Measurements from ENCODE around the gene MAST2.
"Not testable (repeated sequence)": the region's sequence is repeated elsewhere in the genome, so short reads cannot be mapped to it uniquely, and the experiment has no call there.

MAST2 gene

GRCh38 chr1:45848097-45848496, 44.7 kb downstream of the MAST2 start:
- DNase-seq (ENCODE audit: extremely low spot score), result no peak
- ChIA-PET POLR2A (no interaction called here), CTCF (no interaction called here)
- TF ChIP-seq, protein P1, sequence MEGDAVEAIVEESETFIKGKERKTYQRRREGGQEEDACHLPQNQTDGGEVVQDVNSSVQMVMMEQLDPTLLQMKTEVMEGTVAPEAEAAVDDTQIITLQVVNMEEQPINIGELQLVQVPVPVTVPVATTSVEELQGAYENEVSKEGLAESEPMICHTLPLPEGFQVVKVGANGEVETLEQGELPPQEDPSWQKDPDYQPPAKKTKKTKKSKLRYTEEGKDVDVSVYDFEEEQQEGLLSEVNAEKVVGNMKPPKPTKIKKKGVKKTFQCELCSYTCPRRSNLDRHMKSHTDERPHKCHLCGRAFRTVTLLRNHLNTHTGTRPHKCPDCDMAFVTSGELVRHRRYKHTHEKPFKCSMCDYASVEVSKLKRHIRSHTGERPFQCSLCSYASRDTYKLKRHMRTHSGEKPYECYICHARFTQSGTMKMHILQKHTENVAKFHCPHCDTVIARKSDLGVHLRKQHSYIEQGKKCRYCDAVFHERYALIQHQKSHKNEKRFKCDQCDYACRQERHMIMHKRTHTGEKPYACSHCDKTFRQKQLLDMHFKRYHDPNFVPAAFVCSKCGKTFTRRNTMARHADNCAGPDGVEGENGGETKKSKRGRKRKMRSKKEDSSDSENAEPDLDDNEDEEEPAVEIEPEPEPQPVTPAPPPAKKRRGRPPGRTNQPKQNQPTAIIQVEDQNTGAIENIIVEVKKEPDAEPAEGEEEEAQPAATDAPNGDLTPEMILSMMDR (IDR thresholded peaks at IDR 0.05; ENCODE audit: control extremely low read depth, extremely low read depth, low read depth, missing control alignments), result no peak

GRCh38 chr1:45848714-45849113, 45.3 kb downstream of the MAST2 start:
- ChIA-PET CTCF (no interaction called here), POLR2A (no interaction called here)
- DNase-seq (ENCODE audit: extremely low spot score), result no peak
- TF ChIP-seq, protein P1 (IDR thresholded peaks at IDR 0.05; ENCODE audit: control extremely low read depth, extremely low read depth, low read depth, missing control alignments), result no peak

DNA sequence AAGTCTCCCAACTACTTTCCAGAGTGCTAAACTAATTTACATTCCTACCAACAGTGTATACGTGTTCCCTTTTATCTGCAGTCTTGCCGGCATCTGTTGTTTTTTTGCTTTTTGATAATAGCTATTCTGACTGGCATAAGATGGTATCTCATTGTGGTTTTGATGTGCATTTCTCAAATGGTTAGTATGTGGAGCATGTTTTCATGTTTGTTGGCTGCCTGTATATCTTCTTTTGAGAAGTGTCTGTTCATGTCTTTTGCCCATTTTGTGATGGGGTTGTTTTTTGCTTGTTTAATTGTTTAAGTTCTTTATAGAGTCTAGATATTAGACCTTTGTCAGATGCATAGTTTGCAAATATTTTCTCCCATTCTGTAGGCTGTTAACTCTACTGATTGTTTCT, 46.6 kb downstream of the MAST2 start:
- TF ChIP-seq, protein P1 (IDR thresholded peaks at IDR 0.05; ENCODE audit: control extremely low read depth, extremely low read depth, low read depth, missing control alignments), result no peak
- ChIA-PET CTCF (interaction anchor here (1.0 to 1.1 kb wide), 2 partner anchors 9 to 38 kb away, joined by 3 read pairs; no protein-coding TSS in a partner anchor), POLR2A (no interaction called here)
- DNase-seq (ENCODE audit: extremely low spot score), result no peak

- DNase-seq (ENCODE audit: extremely low spot score), result no peak
- ChIA-PET POLR2A (no interaction called here), CTCF (interaction anchor here (1.0 to 1.4 kb wide), 2 partner anchors 11 to 59 kb away, joined by 3 to 6 read pairs; no protein-coding TSS in a partner anchor)
- TF ChIP-seq, protein P1 (IDR thresholded peaks at IDR 0.05; ENCODE audit: control extremely low read depth, extremely low read depth, low read depth, missing control alignments), result no peak
Observed at GRCh38 chr1:45854724-45855123, 51.3 kb downstream of the MAST2 start.

GRCh38 chr1:45857101-45857700, 53.8 kb downstream of the MAST2 start:
- TF ChIP-seq, protein P1 (IDR thresholded peaks at IDR 0.05; ENCODE audit: control extremely low read depth, extremely low read depth, low read depth, missing control alignments), result no peak
- ChIA-PET CTCF (interaction anchor here (0.8 kb wide), 1 partner anchor 10 kb away, joined by 3 read pairs; no protein-coding TSS in a partner anchor), POLR2A (no interaction called here)
- no peak for DNase-seq (ENCODE audit: extremely low spot score)

- POLR2A ChIA-PET; DNase-seq (ENCODE audit: extremely low spot score): not testable (repeated sequence)
- CTCF ChIA-PET, result interaction anchor here (1.8 kb wide), 1 partner anchor 11 kb away, joined by 4 read pairs; no protein-coding TSS in a partner anchor
Observed at GRCh38 chr1:45857755-45858492, 54.5 kb downstream of the MAST2 start.

GRCh38 chr1:45859221-45859620, 55.8 kb downstream of the MAST2 start:
- TF ChIP-seq, protein P1 (IDR thresholded peaks at IDR 0.05; ENCODE audit: control extremely low read depth, extremely low read depth, low read depth, missing control alignments), result no peak
- CTCF ChIA-PET, result interaction anchor here (0.9 to 1.8 kb wide), 2 partner anchors 10 to 36 kb away, joined by 3 to 4 read pairs; no protein-coding TSS in a partner anchor
- no peak for DNase-seq (ENCODE audit: extremely low spot score)
- POLR2A ChIA-PET, result no interaction called here
